Testis (tissue), 2 donors: Measurements from ENCODE around the gene PMF1.

Experiments
- POLR2A ChIP-seq: fragments of 450-650 bp; IDR thresholded peaks from one replicate; pipeline ENCODE4 v1.6.1; 2017; ENCODE audit warnings: antibody characterized with exemption, mild to moderate bottlenecking, moderate library complexity
- TF ChIP-seq, protein P1 (sequence below), 3 experiments: fragments of 450-650 bp in 2 of 3; fragments of 200-600 bp in 1 of 3; sonication (generic) in 1 of 3; IDR thresholded peaks; one replicate each; pipeline ENCODE4 v1.5.1; 2016 to 2019; ENCODE audit warnings: antibody characterized with exemption in 3 of 3, mild to moderate bottlenecking in 2 of 3, moderate library complexity in 1 of 3

DNA sequence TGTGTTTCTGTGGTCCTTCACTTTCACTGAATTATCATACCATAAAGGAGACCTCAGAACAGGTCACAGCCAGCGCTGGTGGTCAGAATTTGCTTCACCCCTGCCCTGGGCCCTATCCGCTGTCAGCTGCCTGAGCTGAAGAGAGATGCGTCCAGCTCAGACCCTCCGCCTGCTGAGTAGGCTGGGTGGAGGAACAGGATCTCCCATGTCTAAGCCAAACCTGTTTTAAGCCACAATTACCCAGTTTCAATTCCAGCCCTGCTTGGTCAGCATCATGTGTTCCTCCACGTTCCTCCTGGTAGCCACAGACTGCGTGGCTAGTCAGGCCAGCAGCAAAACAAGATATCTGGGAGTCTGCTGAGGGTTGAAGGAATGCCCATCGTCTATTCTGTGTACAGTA, 15.7 kb downstream of the PMF1 start:
- TF ChIP-seq, protein P1, sequence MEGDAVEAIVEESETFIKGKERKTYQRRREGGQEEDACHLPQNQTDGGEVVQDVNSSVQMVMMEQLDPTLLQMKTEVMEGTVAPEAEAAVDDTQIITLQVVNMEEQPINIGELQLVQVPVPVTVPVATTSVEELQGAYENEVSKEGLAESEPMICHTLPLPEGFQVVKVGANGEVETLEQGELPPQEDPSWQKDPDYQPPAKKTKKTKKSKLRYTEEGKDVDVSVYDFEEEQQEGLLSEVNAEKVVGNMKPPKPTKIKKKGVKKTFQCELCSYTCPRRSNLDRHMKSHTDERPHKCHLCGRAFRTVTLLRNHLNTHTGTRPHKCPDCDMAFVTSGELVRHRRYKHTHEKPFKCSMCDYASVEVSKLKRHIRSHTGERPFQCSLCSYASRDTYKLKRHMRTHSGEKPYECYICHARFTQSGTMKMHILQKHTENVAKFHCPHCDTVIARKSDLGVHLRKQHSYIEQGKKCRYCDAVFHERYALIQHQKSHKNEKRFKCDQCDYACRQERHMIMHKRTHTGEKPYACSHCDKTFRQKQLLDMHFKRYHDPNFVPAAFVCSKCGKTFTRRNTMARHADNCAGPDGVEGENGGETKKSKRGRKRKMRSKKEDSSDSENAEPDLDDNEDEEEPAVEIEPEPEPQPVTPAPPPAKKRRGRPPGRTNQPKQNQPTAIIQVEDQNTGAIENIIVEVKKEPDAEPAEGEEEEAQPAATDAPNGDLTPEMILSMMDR (IDR thresholded peaks at IDR 0.05): no peak
- TF ChIP-seq POLR2A: no peak
